NAMALWA (cell line): ENCODE data around the gene CCDC170.
"Not testable (repeated sequence)": the region's sequence is repeated elsewhere in the genome, so short reads cannot be mapped to it uniquely, and the experiment has no call there.

Experiments
- DNase-seq: peaks from one replicate; pipeline ENCODE4 v3.0.0-alpha.2; 2015; ENCODE audit warnings: low spot score

Gene CCDC170

DNA sequence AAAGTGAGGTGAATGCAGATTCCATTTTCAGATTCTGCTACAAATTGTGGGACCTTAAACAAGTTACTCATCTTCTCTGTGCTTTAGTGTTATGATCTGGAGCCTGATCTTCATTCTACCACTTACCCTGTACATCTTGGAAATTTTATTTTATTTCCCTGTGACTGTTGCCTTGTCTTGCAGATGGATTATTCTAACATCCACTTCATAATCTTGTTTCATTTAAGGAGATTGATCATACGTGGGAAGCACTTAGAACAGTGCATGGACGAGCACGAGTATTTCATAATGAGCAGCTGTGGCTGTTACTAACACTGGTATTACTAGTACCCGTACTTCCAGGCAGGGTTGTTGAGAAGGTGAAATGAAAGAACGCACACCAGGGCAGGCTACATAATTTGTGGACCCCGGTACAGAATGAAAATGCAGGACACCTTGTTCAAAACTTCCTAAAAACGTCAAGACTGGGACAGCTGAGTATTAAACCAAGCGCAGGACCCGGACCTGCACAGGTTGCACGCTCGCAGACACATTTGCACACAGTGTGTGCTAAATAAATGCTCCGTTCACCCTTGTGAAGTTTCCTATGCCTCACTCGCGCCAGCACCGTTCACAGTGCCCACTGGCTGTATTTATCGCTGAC is 535 bp upstream of the CCDC170 start:
- DNase-seq, result no peak

DNA sequence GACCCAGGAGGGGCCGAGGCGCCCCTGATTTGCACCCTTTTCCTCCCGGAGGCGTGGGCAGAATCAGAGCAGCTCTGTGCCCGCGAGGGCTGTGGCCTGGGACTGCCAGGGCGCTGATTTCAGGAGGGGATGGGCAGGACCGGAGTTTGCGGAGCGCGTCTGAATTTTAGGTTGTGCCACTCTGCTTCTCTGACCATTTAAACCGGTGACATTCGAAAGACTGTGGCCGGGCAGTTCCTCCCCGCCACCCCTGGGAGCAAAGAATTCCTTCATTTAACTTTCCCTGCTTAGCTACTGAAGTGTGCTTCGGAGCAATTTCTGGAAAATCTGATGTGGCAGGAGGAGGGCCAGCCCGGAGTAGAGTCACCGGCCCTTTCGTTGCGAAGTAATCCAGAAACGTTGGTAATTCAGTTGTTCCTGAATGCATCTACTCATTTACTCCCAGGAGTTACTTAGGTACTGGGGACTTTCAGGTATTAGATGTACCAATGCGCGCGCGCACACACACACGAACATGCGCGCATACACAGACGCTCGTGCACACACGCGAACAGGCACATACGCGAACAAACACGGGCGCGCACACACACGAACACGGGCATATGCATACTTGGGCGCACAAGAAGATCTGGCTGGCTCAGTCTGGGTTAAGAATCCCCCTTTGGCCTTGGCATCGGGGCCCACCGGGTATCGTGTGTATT is 568 bp downstream of the CCDC170 start:
- DNase-seq, result no peak

DNA sequence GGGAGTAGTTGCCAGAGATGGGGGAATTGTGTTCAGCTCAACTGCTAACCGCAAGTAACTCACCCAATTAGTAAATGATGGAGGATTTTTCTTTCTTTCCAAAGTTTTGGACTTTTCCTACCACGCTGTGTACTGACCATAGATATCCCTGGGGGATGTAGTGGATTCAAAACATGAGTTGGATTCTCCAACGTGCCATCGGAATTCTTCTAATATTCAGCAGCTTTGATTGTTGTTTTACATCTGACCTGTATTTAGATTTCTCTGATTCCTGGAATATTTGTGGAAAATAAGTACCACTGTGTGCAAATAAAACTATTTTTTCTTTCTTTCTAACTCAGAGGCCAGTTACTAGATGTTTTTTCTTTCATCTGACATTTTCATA is 1.1 kb downstream of the CCDC170 start:
- no peak for DNase-seq

DNA sequence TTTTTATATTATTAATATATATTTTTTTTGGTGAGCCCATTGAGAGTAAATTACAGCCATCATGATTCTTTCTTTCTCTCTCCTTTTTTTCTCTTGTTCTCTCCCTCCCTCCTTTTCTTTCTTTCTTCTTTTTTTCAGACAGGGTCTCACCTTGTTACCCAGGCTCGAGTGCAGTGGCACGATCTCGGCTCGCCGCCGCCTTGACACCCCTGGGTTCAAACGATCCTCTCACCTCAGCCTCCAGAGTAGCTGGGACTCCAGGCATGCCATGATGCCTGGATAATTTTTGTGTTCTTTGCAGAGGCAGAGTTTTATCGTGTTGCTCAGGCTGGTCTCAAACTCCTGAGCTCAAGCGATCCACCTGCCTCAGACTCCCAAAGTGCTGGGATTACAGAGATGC is 1.6 kb downstream of the CCDC170 start:
- no peak for DNase-seq

DNA sequence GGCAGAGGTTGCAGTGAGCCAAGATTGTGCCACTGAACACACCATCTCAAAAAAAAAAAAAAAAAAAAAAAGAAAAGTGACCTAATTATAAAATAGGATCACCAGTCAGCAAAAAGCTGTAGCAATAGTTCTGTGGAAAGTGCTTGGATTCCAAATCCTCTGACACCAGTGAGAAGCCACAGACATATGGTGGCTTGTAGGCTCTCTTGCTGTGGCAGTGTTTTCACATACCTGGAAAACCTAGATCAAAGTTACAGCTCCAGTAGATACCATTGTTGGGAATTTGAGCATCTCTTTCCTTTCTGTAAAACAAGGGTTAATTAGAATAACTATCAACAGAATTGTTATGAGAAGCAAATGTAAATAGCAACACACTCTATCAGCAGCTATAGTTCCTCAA is 4.1 kb downstream of the CCDC170 start:
- DNase-seq, result no peak

DNA sequence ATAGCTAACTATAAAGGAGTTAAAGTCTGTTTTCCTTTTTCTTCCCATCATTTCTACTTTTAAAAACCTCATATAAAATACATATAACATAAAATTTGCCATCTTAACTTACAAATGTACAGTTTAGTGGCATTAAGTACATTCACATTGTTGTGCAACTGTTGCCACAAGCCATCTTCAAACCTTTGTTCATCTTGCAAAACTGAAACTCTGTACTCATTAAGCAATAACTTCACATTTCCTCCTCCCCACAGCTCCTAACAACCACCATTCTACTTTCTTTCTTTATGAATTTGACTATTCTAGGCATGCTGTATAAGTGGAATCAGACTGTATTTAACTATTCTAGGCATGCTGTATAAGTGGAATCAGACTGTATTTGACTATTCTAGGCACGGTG is 4.5 kb downstream of the CCDC170 start:
- no peak for DNase-seq

DNA sequence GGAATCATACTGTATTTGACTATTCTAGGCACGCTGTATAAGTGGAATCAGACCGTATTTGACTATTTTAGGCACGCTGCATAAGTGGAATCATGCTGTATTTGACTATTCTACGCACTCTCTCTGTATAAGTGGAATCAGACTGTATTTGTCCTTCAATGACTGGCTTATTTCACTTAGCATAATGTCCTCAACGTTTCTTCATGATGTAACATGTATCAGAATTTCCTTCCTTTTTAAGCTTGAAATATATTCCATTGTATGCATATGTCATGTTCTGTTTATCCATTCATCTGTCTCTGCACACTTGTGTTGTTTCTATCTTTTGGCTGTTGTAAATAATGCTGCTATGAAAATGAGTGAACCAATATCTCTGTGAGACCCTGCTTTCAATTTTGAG is 5.7 kb downstream of the CCDC170 start:
- no peak for DNase-seq

DNA sequence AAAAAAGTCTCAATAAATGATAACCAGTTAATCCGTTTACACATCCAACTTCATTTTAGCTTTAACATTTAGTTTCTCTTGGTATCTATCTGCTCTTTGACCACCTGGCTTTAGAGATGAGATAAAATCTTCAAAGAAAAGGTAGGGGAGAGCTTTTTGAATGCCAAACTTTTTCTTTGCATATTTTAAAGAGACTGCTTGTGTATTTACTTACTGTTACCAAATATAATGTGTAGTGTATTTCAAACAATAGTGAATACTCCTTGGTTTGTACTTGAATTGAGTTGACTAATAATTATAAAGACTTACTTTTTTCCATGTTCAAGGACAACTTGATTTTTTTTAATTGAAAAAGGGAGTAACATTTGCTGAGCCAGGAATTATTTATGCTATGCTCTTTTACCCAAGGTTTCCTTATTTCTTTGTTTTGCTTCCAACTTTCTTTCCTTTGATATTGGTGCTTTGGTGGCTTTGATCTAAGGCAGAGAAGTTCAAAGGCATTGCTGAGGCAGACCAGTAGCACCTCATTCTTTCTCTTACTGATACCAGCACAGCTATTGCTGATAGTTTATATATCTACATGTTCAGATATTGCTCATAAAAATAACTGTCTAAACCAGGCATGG is 7.8 kb downstream of the CCDC170 start:
- no peak for DNase-seq

DNA sequence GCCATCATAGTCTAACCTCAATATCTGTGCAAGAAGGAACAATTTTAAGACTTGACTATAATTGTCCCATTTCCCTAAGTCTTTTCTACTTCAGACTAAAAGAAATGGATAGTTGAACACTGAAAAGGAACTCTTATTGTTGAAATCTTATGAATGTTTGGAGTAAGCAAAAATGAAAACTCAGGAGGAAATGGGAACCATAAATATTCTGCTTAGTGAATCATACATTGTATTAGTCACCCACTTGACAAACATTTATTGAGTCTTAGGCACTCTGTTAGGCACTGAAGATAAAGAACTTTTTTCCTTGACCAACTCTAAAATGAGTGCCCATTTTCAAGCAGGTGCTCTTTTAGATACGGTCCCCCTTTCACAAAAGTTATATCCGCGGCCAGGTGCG is 8.7 kb downstream of the CCDC170 start:
- DNase-seq, result no peak

DNA sequence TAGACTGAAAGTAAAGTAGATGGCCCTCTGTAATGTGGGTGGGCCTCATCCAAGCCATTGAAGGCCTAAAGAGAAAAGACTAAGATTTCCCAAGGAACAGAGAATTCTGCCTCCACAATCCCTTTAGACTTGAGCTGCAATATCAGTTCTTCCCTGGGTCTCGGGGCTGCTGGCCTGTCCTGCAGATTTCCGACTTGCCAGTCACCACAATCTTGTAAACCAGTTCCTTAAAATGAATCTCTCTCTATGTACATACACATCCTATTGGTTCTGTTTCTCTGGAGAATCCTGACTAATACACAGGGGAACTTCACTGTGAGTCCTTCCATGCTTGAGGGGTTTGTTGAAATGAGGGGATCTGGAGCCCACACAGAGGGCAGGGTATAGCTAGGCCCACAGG is 12.9 kb downstream of the CCDC170 start:
- no peak for DNase-seq

DNA sequence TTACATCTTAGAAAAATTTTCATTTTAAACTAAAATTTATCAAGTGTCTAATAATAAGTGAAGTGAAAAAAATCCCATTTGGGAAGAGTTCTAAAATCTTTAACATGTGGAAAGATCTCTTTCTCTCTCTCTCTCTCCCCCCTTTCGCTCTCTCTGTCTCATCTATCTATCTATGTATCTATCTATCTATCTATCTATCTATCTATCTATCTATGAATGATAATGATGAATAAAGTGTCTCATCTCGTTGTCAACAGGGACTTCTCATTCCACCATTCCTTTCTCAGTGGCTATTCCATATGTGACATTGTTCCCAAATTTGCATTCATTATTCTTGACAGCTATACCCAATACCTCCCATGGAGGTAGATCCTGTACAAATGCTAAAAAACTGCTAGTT is 15.2 kb downstream of the CCDC170 start:
- DNase-seq, result no peak

DNA sequence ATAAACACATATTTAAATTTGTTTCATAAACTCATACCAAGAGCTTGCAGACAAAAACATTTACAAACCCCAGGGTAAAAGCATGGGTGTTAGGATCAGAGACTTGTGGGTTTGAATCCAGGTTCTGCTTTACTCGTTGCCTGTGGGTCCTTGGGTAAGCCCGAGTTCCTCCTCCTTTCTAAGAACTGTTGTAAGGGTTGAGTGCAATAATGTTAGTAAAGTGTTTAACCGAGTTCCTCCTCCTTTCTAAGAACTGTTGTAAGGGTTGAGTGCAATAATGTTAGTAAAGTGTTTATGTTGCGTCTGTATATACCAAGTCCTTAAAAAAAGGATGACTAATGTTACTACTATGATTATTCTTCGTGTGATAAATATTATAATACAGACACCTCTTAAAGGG is 18.7 kb downstream of the CCDC170 start:
- no peak for DNase-seq

DNA sequence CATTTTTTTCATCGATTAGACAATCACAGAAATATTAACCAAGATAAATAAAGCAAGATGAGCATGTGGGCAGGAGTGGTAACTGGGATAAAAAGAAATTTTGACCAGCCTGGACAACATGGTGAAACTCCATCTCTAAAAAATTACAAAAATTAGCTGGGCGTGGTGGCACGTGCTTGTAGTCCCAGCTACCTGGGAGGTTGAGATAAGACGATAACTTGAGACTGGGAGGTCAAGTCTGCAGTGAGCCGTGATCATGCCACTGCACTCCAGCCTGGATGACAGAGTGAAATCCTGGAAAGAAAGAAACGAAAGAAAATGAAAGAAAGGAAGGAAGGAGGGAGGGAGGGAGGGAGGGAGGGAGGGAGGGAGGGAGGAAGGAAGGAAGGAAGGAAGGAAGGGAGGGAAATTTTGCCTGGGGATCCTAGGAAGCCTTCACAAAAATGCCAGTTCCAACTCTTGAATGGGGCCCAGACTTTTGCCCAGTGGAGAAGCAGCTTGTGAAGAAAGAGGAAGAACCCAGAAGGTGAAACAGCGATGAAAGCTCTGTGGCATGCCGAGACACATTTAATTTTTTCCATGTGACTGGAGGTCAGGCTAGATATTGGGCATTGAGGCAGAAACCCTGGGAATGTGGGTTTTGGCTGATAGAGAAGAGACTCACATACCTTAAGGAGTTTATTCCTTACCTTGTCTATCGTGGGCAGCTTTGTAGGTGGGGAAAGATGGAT is 20.3 kb downstream of the CCDC170 start:
- no peak for DNase-seq

DNA sequence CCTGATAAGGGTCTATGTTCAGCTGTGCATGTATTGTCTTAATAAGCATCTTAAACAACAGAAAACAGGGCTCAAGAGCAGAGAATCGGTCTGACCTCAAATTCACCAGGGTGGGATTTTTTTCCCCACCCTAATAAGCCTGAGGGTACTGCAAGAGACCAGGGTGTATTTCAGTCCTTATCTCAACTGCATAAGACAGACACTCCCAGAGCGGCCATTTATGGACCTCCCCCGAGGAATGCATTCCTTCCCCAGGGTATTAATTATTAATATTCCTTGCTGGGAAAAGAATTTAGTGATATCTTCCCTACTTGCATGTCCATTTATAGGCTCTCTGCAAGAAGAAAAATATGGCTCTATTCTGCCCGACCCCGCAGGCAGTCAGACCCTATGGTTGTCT is 25.2 kb downstream of the CCDC170 start:
- DNase-seq, result not testable (repeated sequence)

DNA sequence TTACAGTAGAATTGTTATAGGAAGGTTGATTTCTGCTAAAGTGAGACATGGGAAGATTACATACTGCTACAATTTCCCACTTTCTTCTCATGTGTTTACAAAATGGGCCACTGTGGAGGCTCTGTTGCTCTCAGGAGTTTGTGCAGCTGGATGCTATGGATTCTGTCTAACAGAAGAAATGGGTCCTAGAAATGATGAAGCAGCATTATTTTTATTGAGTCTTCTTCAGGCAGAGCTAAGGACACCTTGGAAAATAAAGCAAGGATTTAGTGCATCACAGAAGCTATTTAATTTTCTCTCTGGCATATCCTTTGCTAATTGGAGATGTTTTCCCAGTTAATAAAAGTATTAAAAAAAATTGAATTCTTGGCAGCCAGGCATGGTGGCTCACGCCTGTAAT is 29.2 kb downstream of the CCDC170 start:
- no peak for DNase-seq

DNA sequence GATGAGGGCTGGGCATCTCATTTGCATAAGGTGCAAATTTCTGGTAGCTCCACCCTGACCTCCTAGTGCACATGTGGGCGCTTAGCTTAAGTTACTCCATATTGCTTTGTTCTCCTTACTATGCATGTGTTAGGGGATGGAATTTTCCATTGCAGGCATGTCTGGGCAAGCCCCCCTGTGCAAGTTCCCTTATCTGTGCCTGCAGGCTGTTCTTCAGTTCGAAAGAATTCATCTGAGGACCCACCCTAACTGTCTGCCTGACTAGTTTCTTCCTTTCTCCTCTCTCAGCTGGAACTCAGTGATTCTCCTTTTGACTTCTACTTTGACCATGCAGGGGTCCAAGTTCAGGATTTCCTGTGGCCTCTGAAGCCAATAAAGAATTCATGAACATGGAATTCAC is 30.2 kb downstream of the CCDC170 start:
- no peak for DNase-seq

DNA sequence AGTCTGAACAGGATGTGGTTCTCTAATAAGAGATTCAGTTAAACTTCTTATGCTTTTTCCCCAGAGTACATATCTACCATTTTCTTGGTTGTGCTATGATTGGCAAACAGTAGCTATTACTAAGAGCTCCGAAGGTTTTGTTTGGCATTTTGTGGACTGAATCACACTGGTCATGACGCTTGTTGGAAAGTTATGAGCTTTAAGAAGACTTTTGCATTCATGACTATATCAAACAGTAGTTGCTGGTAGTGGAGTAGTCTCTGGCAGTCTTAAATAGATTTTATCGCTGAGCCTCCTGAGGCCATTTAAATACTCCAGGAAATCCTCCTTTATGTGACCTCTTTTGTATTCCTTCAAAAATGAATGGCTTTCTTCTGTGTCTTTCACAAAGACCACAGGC is 40.8 kb downstream of the CCDC170 start:
- no peak for DNase-seq

DNA sequence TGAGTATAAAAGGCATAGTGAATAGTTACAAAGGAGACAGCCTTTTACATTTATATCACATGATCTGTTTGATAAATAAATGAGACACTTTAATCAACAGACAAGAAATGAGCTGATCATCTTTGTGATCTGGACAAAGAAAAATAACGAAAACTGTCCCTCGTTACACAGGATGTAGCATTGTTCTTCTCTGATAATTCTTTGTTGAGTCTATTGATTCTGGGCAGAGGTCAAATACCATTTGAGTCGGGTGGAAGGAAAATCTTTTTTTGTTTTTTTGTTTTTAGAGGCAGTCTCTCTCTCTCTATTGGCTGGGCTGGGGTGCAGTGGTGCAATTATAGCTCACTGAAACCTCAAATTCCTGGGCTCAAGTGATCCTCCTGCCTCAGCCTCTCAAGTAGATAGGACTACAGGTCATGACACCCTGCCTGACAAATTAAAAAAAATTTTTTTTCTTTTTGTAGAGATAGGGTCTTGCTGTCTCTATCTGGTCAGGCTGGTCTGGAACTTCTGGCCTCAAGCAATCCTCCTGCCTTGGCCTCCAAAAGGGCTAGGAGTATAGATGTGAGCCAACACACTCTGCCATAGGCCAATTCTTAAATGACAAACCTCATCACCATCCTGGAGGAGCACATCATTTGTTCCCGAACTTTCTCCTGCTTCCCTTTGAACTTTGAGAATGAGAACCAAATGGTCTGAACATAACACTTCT is 41.8 kb downstream of the CCDC170 start:
- no peak for DNase-seq

DNA sequence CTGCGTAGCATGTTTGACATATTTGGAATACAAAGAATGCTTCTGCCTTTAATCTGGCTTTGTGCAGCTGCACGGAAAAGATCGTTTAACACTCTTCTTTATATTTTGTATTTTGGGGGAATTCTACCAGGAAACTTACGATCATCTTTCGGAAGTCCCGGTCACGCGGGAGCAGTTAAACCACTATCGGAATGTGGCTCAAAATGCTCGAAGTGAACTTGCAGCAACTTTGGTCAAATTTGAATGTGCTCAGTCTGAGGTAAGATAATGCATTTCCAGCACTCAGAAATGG is 42.3 kb downstream of the CCDC170 start:
- no peak for DNase-seq

DNA sequence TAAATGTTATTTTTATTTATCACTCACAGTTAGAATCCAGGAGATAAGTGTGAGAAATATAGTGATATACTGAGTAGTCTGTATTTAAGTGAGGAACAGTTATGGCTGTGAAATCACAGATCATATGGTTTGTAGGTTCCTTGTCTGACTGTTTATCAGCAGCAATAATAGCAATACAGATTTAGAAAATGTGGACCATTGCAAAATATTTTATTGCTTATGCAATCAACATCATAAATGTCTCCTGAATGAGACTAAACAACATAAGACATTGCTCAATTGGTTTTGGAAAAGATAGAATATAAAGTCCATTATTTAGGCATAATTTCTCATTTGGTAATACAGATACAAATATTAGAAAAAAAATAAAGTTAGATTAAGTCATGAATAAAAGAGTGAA is 43.7 kb downstream of the CCDC170 start:
- DNase-seq, result no peak

DNA sequence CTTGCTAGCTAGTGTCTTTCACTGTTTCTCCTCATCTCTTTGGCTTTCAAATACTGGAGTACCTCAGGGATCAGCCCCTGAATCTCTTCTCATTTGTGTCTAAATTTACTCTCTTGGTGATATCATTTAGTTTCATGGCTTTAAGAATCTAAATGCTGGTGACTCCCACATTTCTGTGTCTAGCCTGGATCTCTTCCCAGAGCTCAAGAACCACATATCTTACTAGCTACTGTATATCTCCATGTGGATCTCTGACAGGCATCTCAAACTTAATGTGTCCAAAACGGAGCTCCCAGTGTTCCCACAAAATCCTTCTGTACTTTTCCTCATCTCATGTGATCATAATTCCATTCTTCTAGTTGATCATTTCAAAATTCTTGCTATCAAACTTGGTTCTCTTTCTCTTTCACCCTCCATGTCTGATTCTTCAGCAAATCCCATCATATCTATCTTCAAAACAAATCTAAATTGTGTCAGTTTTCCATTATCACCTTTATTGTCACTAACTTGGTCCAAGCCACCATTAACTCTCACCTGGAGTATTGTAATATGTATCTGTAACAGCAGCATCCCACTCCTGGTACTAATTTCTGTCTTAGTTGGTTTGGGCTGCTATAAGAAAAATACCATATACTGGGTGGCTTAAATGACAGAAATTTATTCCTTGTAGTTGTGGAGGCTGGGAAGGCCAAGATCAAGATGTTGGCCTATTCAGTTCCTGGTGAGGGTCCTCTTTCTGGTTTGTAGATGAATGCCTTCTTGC is 45.9 kb downstream of the CCDC170 start:
- no peak for DNase-seq

DNA sequence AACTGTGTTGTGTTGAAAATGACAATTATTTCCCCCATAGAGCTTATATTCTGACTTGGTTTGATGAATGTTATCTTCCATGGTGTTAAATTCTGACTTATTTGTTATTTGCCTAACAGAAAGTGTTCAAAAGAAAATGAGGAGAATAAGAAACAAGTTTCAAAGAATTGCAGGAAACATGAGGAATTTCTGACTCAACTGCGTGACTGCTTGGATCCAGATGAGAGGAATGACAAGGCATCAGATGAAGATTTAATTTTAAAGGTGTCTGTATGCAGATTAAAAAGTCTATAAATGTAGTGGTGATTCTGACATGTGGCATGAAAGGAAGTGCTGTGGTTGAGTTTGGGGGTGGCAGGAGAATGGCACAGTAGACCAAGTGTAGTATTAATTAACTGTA is 50.6 kb downstream of the CCDC170 start:
- DNase-seq, result no peak
